AG09319 (cell line): ENCODE data around the gene ZNF750.

Experiments
- DNase-seq: peaks from one replicate; pipeline ENCODE4 v3.0.0-alpha.2; 2010; ENCODE audit warnings: low read depth; ENCODE audit errors: extremely low read depth
- TF ChIP-seq, protein P1 (sequence below): IDR thresholded peaks from 2 replicates; pipeline ENCODE4 v1.5.1; 2011; ENCODE audit warnings: low read depth, mild to moderate bottlenecking, inconsistent platforms, low read length, moderate library complexity

Gene ZNF750

DNA sequence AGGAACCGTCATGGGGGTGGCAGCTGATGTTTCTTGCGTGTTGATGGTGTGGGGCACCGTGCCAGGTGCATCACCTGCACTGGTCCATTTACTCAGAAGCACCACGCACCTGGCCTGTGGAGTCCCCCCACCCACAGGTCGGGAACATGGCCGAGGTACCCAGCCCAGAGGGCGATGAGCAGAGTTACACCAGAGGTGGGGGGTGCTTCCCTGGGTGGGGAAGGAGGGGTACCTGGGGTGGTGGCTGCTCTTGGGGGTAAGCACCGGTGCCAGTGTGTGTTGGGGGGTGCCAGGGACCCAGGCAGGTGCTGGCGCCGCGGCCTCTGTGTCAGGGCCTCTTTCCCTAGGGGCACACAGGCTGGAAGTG lies 5.0 kb upstream of the ZNF750 start:
- TF ChIP-seq, protein P1, sequence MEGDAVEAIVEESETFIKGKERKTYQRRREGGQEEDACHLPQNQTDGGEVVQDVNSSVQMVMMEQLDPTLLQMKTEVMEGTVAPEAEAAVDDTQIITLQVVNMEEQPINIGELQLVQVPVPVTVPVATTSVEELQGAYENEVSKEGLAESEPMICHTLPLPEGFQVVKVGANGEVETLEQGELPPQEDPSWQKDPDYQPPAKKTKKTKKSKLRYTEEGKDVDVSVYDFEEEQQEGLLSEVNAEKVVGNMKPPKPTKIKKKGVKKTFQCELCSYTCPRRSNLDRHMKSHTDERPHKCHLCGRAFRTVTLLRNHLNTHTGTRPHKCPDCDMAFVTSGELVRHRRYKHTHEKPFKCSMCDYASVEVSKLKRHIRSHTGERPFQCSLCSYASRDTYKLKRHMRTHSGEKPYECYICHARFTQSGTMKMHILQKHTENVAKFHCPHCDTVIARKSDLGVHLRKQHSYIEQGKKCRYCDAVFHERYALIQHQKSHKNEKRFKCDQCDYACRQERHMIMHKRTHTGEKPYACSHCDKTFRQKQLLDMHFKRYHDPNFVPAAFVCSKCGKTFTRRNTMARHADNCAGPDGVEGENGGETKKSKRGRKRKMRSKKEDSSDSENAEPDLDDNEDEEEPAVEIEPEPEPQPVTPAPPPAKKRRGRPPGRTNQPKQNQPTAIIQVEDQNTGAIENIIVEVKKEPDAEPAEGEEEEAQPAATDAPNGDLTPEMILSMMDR = no peak
- no peak for DNase-seq

DNA sequence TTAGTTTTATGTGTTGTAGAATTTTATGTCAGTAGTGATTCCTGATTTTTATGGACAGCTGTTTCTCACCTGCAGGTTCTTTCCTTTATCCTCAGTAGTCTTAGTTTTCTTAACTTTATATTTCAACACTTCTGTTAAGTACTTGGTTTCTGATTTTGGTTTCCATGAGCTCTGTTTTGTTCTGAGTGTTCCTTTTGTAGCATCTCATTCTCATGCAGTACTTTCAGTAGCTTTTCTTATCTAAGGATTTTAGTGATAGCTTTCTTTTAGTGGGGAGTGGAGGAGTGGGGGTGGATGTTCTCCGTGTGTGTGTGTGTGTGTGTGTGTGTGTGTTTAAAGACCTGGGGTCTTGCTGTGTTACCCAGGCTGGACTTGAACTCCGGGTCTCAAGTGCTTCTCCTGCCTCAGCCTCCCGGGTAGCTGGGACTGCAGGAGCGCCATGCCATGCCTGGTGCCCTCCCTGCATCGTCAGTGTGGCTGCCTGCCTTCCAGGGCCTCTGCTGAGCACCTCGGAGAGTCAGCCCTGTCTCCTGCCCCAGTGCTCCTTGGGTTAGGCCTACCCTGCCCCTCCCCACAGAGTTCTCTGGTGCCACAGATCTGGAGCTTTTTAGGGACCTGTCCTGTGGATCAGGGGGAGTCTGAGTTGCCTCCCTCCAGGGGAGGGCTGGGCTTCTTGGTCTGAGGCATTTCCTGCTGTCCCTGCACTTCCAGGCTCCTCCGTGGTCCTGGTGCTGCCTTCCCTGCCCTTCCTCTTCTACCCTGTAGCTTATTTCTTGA lies 4.3 kb upstream of the ZNF750 start:
- DNase-seq = no peak

DNA sequence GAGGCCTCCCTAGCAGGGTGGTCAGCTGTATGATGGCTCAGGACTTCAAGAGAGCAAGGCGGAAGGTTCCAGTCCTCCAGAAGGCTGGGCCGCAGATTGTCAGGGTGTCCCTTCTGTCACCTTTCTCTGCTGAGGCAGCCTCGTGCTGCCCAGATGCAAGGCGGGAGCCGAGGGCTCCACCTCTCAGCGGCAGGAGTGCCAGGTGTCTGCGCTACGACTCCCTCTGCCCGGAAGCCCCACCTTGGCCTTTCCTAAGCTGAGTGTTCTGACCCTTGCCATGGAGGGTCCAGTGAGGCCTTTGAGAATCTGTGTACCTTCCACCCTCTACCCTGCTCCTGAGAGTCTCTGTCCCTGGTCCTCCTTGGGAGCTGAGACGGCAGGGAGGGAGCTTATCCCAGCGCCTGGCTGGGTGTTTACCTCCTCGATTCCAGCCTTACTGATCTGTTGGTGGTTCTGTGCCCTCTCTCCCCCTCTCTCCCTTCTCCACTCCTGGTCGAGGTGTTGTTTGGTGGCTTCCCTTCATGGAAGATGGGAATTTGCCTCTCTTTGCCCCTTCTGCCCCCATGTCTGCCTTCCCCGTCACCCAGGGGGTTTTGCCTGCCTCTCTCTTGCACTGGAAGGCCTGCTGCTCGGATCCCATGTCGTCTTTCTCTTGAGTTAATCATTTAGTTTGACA lies 2.2 kb upstream of the ZNF750 start:
- TF ChIP-seq, protein P1 = no peak
- no peak for DNase-seq

More for the DNA sequence above, 4.3 kb upstream of the ZNF750 start:
- TF ChIP-seq, protein P1 = no peak

DNA sequence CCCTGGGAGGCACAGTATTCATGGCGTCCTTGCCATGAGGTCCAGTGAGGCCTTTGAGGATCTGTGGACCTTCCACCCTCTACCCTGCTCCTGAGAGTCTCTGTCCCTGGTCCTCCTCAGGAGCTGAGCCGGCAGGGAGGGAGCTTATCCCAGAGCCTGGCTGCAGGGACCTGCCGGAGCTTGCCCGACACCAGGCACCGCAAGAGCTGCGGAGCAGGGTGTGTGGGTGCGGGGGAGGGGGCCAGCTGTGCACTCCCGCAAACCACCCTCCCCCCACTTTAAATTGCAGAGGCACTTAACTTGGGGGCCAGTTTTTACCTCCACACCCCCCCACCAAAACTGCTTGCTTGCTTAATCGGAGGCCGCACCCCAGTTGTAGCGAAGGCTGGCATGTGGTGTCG lies 609 bp upstream of the ZNF750 start:
- TF ChIP-seq, protein P1 = no peak
- no peak for DNase-seq

DNA sequence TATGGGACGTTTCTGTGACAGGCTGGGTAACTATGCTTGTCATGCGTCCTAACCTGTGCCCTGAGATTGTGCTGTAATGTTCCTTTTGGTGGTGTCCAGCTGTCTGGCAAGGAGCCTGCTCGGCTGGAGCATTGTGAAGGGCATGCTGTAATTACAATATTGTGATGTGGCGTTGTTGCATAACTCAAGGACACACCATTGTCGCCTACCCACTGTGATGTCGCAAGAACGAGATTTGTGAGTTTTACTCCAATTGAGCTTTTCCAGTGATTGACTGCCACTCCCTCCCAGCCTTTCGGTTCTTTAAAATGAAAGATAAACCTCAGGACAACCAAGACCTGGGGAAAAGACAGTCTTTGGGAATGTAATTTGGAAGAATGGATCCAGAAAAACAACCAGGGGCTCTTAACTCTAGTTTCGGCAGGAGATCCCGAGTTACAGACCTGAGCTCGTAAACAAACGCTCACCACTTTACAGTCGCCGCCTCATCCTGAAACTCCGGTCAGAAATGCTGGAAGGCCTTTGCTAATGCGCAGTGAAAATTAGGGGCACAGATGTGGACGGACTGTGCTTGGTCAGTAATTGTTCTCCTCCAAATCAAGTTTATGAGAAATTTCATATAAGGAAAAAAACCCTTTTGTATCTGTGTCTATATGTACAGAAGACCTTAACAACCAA lies 1.3 kb downstream of the ZNF750 start:
- no peak for DNase-seq
- TF ChIP-seq, protein P1 = no peak

DNA sequence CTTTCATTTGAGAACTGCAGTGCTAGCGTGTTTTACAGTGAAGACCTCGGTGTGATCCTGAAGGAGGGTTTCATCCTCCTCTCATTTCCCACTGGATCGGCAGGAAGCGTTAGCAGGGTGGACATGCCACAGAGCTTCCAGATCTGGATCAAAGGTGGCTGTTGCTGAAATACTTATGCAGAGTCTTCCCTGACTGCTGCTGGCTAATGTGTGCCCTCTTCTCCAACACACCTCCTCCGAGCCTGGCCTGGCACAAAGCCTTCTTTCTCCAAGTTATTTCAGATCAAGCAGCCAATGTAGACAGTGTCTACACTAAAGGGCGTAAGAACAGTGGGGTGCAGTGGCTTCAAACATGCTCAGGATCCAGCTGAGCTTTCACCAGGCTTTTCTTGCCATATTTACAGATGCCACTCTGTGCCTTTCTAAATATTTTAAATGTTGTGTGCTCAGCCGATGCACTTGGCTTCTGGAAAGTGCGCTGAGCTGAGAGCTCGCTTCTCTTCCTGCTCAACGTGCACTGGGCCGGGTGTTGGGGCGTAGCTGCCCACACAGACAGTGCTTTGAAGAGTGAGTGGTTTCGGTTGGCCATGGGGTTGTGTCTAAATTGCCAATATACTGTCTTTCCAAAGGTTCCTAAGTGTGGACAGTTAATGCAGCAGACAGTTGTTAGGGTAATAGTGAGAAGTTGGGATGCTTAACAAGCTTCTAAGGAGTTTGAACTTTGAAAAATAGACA lies 2.1 kb downstream of the ZNF750 start:
- TF ChIP-seq, protein P1 = no peak
- DNase-seq = no peak
